ENCODE measurements around the gene HYCC2.
"Not testable (repeated sequence)": the region's sequence is repeated elsewhere in the genome, so short reads cannot be mapped to it uniquely, and the experiment has no call there.

The HYCC2 gene

GRCh38 chr2:201071479-201072200 is at the start of gene HYCC2, which contains the start of gene NDUFB3:
HYCC2 (minus strand) TSS chr2:201071671; CDS start chr2:201024009, 47,662 bp downstream.
NDUFB3 (plus strand) TSS chr2:201072001; CDS start chr2:201078883, 6,882 bp downstream.
- peak; percentile 97 for DNase-seq (ENCODE audit: low spot score)

DNA sequence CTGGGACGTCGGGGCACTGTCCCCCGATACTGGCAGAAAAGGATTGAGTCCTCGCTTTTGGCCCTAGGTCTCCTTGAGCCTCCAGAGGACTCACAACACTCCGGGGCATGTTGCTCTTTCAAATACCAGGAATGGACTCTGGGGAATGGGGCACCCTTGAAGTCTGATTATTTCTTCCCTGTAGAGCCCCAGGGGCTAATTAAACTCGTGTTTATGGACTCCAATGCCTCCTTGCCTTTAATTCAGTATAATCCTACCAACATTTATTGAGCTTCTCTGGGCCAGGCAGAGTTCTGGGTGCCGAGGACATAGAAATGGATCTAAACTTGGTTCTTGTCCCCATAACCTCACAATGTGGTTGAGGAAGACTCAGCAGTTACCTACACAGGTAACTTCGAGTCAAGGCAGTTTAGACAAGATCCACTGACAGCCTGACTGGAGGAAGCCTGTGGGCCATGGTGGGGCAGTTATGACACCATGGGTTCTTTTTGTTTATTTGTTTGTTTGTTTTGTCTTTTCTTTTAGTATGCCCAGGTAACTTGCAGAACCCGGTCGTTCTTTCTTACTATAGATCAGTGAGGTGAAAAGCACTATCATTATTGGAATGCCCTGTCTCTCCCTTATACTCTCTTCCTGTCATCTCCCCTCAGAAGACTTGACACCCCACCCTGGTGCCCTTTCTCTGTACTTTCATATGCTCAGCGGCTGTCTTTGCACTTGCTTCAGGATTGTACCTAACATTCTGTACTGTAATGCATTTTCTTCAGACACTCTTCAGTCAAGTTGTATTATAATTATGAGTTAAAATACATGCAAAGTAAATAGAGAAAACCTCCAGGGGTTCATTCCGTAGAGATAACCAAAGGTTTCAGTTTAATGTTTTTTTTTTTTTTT is 47.7 kb upstream of the HYCC2 start:
- no peak for DNase-seq (ENCODE audit: low spot score)

DNA sequence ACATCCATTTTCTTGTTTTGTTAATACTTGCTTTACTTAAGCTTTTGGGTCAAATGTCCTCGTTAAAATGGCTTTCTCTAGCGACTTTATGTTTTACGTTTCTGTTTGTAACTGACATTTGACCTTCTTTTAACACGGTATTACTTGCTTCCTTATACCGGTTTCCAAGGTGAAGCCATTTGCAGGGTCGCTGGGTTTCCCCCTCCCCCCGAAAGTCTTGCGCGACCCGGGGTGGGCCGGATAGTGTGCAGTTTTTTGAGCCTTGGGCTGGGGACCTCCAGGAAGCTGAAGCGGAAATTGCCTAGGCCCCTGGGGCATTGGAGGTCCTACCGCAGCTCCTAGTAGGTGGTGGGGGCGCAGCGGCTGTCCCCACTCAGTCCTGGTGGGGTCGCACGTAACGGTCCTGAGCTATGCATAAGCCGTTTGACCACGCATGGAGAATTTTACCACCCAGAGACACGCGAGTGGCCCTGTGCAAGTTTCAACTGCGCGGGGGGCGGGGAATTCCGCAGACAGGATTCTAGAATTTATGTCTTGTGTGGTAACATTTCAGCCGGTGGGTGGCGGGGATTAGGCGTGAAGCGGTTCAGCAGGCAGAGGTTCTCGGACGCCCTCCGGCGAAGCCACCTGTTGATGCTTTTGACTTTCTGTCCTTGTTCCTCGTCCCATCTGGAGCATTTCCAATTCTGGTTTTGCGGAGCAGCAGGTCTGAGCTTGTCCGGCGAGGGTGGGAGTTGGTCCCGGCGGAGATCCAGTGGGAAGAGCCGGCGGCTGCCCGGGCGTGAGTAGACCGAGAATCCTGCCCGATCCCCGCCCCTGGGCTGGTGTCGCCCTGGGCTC is 46.9 kb upstream of the HYCC2 start:
- peak; percentile 77 for DNase-seq (ENCODE audit: low spot score)

GRCh38 chr2:201117735-201118094 is 46.2 kb upstream of the HYCC2 start:
- not testable (repeated sequence) for DNase-seq (ENCODE audit: low spot score)

GRCh38 chr2:201116959-201117734 is 45.7 kb upstream of the HYCC2 start:
- peak; percentile 88 for DNase-seq (ENCODE audit: low spot score)

DNA sequence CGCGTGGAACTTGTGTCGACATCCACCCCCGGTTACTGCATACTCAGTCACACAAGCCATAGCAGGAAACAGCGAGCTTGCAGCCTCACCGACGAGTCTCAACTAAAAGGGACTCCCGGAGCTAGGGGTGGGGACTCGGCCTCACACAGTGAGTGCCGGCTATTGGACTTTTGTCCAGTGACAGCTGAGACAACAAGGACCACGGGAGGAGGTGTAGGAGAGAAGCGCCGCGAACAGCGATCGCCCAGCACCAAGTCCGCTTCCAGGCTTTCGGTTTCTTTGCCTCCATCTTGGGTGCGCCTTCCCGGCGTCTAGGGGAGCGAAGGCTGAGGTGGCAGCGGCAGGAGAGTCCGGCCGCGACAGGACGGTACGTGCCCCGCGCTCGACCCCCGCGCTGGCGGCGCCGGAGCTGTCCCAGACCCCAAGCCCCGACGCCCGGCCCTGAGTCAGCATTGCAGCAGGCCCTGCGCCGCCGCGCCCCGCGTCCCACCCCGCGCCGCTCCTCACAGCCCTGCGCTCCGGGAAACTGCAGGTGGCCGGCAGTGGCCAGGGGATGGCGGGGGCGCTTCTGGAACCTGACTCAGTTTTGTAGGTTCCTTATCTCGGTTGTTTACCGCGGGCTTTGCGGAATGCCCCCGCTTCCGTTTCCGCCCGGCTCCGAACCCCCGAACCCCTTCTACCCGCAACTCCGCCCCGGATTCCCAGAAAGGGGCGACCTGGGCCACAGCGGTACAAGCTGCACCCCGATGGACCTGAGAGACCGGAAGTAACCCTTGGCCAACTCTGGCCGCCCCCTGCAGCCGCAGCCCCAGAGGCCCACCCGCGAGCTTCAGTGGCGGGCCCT is 44.9 kb upstream of the HYCC2 start, which contains the start of gene CFLAR:
Gene CFLAR (plus strand): TSS at position 50 of the 844 bp plus-strand sequence. CDS start 13,702 bp downstream, outside the sequence.
- peak; percentile 60 for DNase-seq (ENCODE audit: low spot score)

- no peak for DNase-seq (ENCODE audit: low spot score)
These were observed 43.4 kb upstream of the HYCC2 start for GRCh38 chr2:201114846-201115245.

DNA sequence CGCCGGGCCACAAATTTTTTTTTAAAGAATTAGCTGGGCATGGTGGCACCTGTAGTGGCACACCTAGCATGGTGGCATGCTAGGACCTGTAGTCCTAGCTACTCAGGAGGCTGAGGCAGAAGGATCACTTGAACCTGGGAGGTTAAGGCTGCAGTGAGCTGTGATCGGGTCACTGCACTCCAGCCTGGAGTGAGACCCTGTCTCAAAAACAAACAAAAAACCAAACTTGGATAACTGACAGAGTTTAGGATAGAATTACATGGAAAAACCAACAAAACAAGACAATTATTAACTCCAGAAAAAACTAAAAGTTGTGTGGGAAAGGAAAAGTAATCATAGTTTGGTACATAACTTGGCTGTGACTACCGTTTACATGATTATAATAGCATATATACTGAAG is 42.9 kb upstream of the HYCC2 start:
- no peak for DNase-seq (ENCODE audit: low spot score)

GRCh38 chr2:201111096-201111495 is 39.6 kb upstream of the HYCC2 start:
- DNase-seq (ENCODE audit: low spot score): no peak

- DNase-seq (ENCODE audit: low spot score): no peak
These were observed 39.1 kb upstream of the HYCC2 start for GRCh38 chr2:201110615-201111014.

DNA sequence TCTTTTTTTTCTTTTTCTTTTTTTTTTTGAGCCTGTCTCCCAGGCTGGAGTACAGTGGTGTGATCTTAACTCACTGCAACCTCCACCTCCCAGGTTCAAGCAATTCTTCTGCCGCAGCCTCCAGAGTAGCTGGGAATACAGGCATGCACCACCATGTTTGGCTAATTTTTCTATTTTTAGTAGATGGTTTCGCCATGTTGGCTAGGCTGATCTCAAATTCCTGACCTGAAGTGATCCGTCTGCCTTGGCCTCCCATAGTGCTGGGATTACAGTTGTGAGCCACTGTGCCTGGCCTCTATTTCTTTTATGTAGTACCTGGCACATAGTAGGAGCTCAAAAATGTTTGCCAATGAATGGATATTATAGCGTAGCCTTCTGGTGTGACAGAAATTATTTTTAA is 37.7 kb upstream of the HYCC2 start:
- DNase-seq (ENCODE audit: low spot score): no peak

GRCh38 chr2:201108341-201108740 is 36.9 kb upstream of the HYCC2 start:
- no peak for DNase-seq (ENCODE audit: low spot score)

- no peak for DNase-seq (ENCODE audit: low spot score)
These were observed 36.2 kb upstream of the HYCC2 start for GRCh38 chr2:201107624-201108023.

DNA sequence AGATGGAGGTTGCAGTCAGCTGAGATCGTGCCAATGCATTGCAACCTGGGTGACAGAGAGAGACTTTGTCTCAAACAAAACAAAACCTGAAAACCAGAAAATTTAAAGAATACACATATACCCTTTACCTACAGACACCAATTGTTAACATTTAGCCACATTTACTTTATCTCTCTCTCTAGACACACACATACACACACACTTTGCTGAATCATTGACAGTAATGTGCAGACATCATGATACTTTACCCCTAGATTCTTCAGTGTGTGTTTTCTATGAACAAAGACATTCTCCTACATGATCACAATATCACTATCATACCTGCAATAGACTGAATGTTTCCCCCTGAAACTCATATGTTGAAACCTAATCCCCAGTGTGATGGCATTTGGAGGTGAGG is 34.3 kb upstream of the HYCC2 start:
- no peak for DNase-seq (ENCODE audit: low spot score)

DNA sequence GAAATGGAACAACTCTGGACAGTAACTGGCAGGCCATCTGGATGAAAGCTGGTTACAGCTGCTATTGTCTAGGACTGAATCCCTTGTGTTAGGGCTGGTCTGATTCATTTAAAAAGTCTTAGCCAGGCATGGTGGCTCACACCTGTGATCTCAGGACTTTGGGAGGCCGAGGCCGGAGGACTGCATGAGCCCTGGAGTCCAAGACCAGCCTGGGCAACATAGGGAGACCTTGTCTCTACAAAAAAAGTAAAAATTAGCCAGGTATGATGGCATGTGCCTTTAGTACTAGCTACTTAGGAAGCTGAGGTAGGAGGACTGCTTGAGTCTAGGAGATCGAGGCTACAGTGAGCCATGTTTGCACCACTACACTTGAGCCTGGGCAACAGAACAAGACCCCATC is 29.0 kb upstream of the HYCC2 start:
- no peak for DNase-seq (ENCODE audit: low spot score)

DNA sequence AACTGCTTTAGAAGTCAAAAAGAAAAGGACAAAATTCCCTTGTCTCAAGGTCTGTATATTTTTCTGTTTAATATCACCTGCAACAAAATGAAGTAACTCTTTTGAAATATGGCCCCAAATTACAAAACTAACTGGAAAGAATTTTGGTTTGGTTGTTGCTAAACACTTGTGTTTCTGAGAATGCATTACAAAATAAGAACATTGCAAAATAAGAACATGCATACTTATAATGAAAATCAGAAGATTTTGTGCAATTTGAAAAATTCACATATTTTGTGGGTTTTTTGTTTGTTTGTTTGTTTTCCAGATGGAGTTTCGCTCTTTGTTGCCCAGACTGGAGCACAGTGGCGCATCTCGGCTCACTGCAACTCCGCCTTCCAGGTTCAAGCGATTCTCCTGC is 22.1 kb upstream of the HYCC2 start:
- no peak for DNase-seq (ENCODE audit: low spot score)

DNA sequence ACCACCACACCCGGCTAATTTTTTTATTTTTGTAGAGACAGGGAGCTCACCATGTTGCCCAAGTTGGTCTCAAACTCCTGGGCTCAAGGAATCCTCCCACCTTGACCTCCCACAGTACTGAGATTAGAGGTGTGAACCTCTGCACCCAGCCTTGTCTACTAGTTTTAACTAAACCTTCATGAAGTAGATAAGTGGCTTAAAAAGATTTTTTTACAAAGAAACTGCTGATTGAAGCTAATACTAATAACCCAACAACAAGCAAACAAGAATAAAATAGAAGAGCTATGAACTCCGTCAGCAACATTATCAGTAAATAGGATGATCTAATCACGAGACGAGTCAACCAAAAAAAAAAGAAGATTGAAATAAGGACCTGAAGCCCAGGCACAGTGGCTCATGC is 19.1 kb upstream of the HYCC2 start:
- no peak for DNase-seq (ENCODE audit: low spot score)

- DNase-seq (ENCODE audit: low spot score): no peak
These were observed 13.4 kb upstream of the HYCC2 start for GRCh38 chr2:201084863-201085262.

GRCh38 chr2:201074996-201075395 is 3.5 kb upstream of the HYCC2 start:
- no peak for DNase-seq (ENCODE audit: low spot score)

- no peak for DNase-seq (ENCODE audit: low spot score)
These were observed 1.6 kb upstream of the HYCC2 start for GRCh38 chr2:201073071-201073470.

DNA sequence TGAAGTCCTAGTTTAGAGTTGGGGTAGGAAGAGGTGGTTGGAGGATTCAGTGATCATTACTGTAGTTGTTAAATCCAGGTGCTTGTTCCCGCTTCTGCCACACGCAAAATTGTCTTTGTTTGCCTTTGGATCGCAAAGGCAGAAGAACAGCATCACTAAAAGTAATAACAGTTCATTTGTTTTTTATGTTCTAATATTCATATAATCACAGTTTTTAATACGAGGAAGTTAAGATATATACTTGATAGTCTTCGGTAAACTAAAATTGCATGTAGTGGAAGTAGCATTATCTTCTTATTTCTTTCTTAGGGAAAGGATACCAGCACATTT is 695 bp upstream of the HYCC2 start:
- DNase-seq (ENCODE audit: low spot score): no peak

All from kidney capillary endothelial cell (primary cell).